BE2C (cell line): ENCODE results near the gene GPR139.

Experiments used
- DNase-seq: peaks from one replicate; pipeline ENCODE4 v3.0.0-alpha.2; 2020
- H3K27me3 ChIP-seq: fragments of 250-450 bp; sonication (Bioruptor Pico); 2 replicates; pipeline ENCODE4 v1.5.1; 2020; ENCODE audit warnings: mild to moderate bottlenecking
- H3K36me3 ChIP-seq: fragments of 250-450 bp; sonication (Bioruptor Pico); 2 replicates; pipeline ENCODE4 v1.5.1; 2020; ENCODE audit warnings: mild to moderate bottlenecking
- H3K4me1 ChIP-seq: fragments of 250-450 bp; sonication (Bioruptor Pico); 2 replicates; pipeline ENCODE4 v1.5.1; 2020
- H3K4me3 ChIP-seq: 2 replicates; pipeline ENCODE4 v1.5.1; 2011; ENCODE audit warnings: low read depth, low read length
- H3K9me3 ChIP-seq: fragments of 250-450 bp; sonication (Bioruptor Pico); 2 replicates; pipeline ENCODE4 v1.5.1; 2020
- CTCF ChIP-seq: IDR thresholded peaks from 2 replicates; pipeline ENCODE4 v1.5.1; 2012; ENCODE audit warnings: mild to moderate bottlenecking, low read depth, low read length

Gene GPR139

DNA sequence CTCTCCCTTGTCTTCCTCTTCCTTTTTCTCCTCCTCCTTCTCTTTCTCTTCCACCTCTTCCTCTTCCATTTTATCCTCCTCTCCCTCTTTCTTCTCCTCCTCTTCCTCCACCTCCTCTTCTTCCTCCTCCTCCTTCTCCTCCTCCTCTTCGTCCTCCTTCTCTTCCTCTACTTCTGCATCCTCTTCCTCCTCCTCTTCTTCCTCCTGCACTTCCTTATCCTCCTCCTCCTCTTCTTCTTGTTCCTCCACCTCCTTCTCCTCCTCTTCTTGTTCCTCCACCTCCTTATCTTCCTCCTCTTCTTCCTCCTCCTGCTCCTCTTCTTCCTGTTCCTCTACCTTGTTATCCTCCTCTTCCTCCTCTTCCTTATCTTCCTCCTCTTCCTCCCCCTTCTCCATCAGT is 28.8 kb upstream of the GPR139 start:
- no peak for TF ChIP-seq CTCF
- no peak for DNase-seq
- Histone ChIP-seq H3K27me3 (no peaks in the 10 kb centered on the region), H3K36me3 (no peaks in the 10 kb centered on the region), H3K4me3 (no peak overlapping the region), H3K9me3 (no peaks in the 10 kb centered on the region), H3K4me1 (no peaks in the 10 kb centered on the region)

GRCh38 chr16:20102021-20102420 is 28.3 kb upstream of the GPR139 start:
- Histone ChIP-seq H3K4me3 (no peak overlapping the region), H3K27me3 (no peaks in the 10 kb centered on the region), H3K4me1 (no peaks in the 10 kb centered on the region), H3K9me3 (no peaks in the 10 kb centered on the region), H3K36me3 (no peaks in the 10 kb centered on the region)
- no peak for TF ChIP-seq CTCF
- DNase-seq: no peak

DNA sequence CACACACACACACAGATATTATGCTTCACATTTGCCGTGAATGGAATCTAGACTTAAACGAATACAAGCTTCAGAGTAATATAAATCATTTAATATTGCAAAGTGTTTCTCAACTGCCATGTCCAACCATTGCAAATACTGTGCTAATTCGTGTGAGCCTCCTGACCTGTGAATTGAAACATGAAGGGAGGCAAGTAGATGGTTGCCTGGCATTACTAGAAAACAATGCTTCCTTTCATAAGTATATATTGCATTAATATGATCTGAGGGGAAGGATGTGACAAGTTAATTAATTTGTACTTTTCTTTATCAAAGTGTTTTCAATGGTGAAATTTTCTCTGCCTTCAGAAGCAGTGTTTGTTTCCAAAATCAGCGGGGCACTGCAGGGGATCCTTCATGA is 25.7 kb upstream of the GPR139 start:
- no peaks in the 10 kb centered on the region for H3K9me3 ChIP-seq
- no peak for TF ChIP-seq CTCF
- no peaks in the 10 kb centered on the region for H3K4me1 ChIP-seq
- H3K4me3 ChIP-seq: no peak overlapping the region
- no peaks in the 10 kb centered on the region for H3K36me3 ChIP-seq
- no peak for DNase-seq
- no peaks in the 10 kb centered on the region for H3K27me3 ChIP-seq

- no peak for DNase-seq
- Histone ChIP-seq H3K36me3 (no peaks in the 10 kb centered on the region), H3K9me3 (no peaks in the 10 kb centered on the region), H3K27me3 (no peaks in the 10 kb centered on the region), H3K4me1 (no peaks in the 10 kb centered on the region), H3K4me3 (no peak overlapping the region)
- no peak for TF ChIP-seq CTCF
Measured at GRCh38 chr16:20094157-20094556, 20.5 kb upstream of the GPR139 start.

- TF ChIP-seq CTCF: no peak
- H3K36me3 ChIP-seq: no peaks in the 10 kb centered on the region
- no peak for DNase-seq
- no peak overlapping the region for H3K4me3 ChIP-seq
- H3K27me3 ChIP-seq: no peaks in the 10 kb centered on the region
- H3K4me1 ChIP-seq: no peaks in the 10 kb centered on the region
- H3K9me3 ChIP-seq: no peaks in the 10 kb centered on the region
Measured at GRCh38 chr16:20089246-20089965, 15.7 kb upstream of the GPR139 start.

DNA sequence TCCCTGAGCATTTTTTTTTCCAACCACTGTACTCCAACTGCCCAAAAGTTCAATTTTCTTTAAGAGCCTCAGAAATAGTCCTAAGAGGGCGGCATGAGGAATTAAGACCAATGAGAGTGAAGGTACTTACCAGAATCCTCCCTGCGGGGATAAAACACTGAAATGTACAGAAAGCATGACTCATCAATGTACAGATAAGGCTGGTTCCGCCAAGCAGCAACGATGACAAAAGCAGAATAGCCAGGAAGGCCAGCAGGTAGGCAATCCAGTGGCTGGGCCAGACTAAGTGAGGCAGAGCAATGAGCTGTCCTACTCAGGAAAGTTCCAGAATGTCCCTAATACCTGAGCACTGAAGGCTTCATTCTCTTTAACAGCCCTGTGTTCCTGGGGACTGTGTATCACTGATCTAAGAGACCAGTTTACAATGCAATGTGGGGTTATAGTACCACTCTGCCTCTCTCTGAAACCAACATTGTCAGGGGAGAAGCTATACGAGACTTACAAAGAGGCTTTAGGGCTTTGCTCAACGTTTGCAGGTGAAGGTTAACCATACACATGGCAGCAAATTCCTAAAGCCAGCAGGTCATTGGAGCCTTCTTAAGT is 11.0 kb upstream of the GPR139 start:
- H3K4me1 ChIP-seq: no peaks in the 10 kb centered on the region
- DNase-seq: peak; percentile 19
- no peak for TF ChIP-seq CTCF
- H3K36me3 ChIP-seq: no peaks in the 10 kb centered on the region
- no peak overlapping the region for H3K4me3 ChIP-seq
- no peaks in the 10 kb centered on the region for H3K9me3 ChIP-seq
- H3K27me3 ChIP-seq: no peaks in the 10 kb centered on the region
